Measurements from ENCODE around the gene IGFBP3. TPM values are rescaled to one million over a fixed set of nuclear protein-coding genes. Genes with fewer than 3 reads are reported as not detected.

Gene IGFBP3
- total and polyA plus RNA-seq, 2 experiments from 2014 or later = 11.2 to 11.3 TPM

GRCh38 chr7:45894665-45895062, 26.4 kb downstream of the IGFBP3 start (continued):
- TF ChIP-seq ZNF462 (CRISPR knock-in tag; IDR thresholded peaks at IDR 0.05) = no peak

DNA sequence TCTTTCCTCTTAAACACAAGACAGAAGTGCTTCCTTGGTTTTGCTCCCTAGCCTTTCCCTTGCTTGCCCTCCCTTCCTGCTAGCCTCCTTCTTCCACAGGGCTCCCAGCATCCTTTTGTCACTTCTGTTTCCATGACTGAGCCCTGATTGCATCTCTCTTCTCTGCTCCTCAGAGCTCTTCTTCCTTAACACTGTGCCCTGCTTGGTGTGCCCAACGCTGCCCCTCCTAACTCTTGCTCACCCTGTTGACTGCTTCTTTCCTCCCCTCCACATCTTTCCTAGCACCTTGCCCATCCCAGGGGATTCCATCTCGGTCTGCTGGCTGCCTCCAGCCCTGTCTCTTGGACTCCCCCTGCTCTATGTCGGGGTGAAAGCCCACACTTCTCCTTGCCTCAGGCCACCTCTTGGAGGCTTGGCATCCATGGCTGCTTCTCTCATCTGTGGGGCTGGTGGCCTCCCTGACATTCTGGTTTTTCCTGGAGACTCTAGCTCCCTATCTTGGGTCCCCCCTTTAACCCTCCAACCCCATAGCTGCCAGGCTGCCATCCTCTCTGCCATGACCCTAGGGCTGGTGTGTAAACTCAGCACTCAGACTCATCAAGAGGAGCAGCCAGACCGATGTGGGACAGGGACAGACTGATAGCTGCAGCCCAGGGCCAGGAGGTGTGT, 26.9 kb downstream of the IGFBP3 start:
- H3K27me3 Mint-ChIP-seq (ENCODE audit: insufficient read depth, low read depth, poor library complexity) = peaks cover 19% of the 10 kb centered on the region
- Histone ChIP-seq H3K36me3 (ENCODE audit: insufficient read depth) (no peaks in the 10 kb centered on the region), H3K79me2 (replicated peaks; ENCODE audit: insufficient read depth) (no peaks in the 10 kb centered on the region), H3K4me2 (no peak overlapping the region), H3K9me2 (ENCODE audit: insufficient read depth) (0 out of 2 replicates have a peak, but pooled peaks cover 3% of the 10 kb centered on the region), H3F3A (replicated peaks; ENCODE audit: low read depth) (no peaks in the 10 kb centered on the region), H3K27ac (ENCODE audit: low read depth) (no peak overlapping the region), H3K27me3 (ENCODE audit: insufficient read depth) (peaks cover 18% of the 10 kb centered on the region), H2AFZ (no peak overlapping the region), H3K4me3 (no peak overlapping the region), H4K20me1 (replicated peaks; ENCODE audit: insufficient read depth) (no peaks in the 10 kb centered on the region; the same call in 1 of the 2 replicates), H3K4me1 (ENCODE audit: insufficient read depth) (peaks cover 9% of the 10 kb centered on the region; the same call in 1 of the 2 replicates)
- DNase-seq (ENCODE audit: low spot score) (no peak), ATAC-seq (no peak)
- peaks cover 6% of the 10 kb centered on the region for H3K4me1 Mint-ChIP-seq
- no peaks in the 10 kb centered on the region; the same call in 2 of the 3 replicates for H3K9me3 Mint-ChIP-seq
- H3K27ac Mint-ChIP-seq = no peak overlapping the region
- no peak overlapping the region for H3K4me3 Mint-ChIP-seq
- no peaks in the 10 kb centered on the region for H3K36me3 Mint-ChIP-seq (ENCODE audit: low read depth)
- TF ChIP-seq ZNF114 (CRISPR knock-in tag; IDR thresholded peaks at IDR 0.05) = no peak
- TF ChIP-seq NANOG (IDR thresholded peaks at IDR 0.05; ENCODE audit: borderline replicate concordance) = no peak
- TF ChIP-seq POLR2AphosphoS5 (IDR thresholded peaks at IDR 0.05; ENCODE audit: low read depth) = no peak
- no peak for TF ChIP-seq ETS1 (IDR thresholded peaks at IDR 0.05)
- no peak for TF ChIP-seq CREB1 (CRISPR knock-in tag; IDR thresholded peaks at IDR 0.05; ENCODE audit: low read depth)
- TF ChIP-seq ZNF331 (CRISPR knock-in tag; IDR thresholded peaks at IDR 0.05; ENCODE audit: low read depth) = no peak
- TF ChIP-seq ZNF462 (CRISPR knock-in tag; IDR thresholded peaks at IDR 0.05) = no peak
- no peak for TF ChIP-seq EZH2phosphoT487 (IDR thresholded peaks at IDR 0.05; ENCODE audit: unreplicated experiment)

Measured in GM23338 (cell line).